Tibial nerve (tissue), 4 donors: ENCODE results near the gene KDM4C. TPM values are rescaled to one million over a fixed set of nuclear protein-coding genes. Genes with fewer than 3 reads are reported as not detected.

Experiments used
- DNase-seq, 2 donors: peaks; one replicate each; pipeline ENCODE4 v3.0.0-alpha.2; 2019; ENCODE audit warnings: low spot score in 2 of 2
- H3K27ac ChIP-seq, 4 donors: fragments of 200-600 bp; sonication (generic) in 3 of 4; one replicate each; pipeline ENCODE4 v1.5.1; 2017 to 2019; ENCODE audit warnings: mild to moderate bottlenecking in 1 of 4
- H3K27me3 ChIP-seq, 2 donors: fragments of 200-600 bp; sonication (generic) in 1 of 2; one replicate each; pipeline versions ENCODE4 v1.5.1 to v1.6.0; 2017 to 2019
- H3K36me3 ChIP-seq, 3 donors: fragments of 200-600 bp; sonication (generic); one replicate each; pipeline ENCODE4 v1.5.1; 2018 to 2019
- H3K4me1 ChIP-seq, 4 donors: fragments of 200-600 bp; sonication (generic) in 3 of 4; one replicate each; pipeline ENCODE4 v1.5.1; 2017 to 2019
- H3K4me3 ChIP-seq, 4 donors: fragments of 200-600 bp; sonication (generic) in 3 of 4; one replicate each; pipeline ENCODE4 v1.5.1; 2017 to 2019; ENCODE audit warnings: mild to moderate bottlenecking in 1 of 4, moderate library complexity in 1 of 4
- H3K9me3 ChIP-seq, 4 donors: fragments of 200-600 bp; sonication (generic) in 3 of 4; one replicate each; pipeline ENCODE4 v1.5.1; 2017 to 2019
- EP300 ChIP-seq, 2 donors: sonication (generic); formaldehyde crosslinking; IDR thresholded peaks; one replicate each; pipeline ENCODE4 v1.6.1; 2017; ENCODE audit warnings: antibody characterized with exemption in 2 of 2, mild to moderate bottlenecking in 1 of 2
- POLR2A ChIP-seq, 2 donors: fragments of 450-650 bp; IDR thresholded peaks; one replicate each; pipeline ENCODE4 v1.6.1; 2017; ENCODE audit warnings: antibody characterized with exemption in 2 of 2, mild to moderate bottlenecking in 2 of 2, moderate library complexity in 2 of 2
- WGBS, 2 donors: methylation state at CpG; one replicate each; pipeline ENCODE4 v1.1.5; 2018; 5-methylcytosine and 5-hydroxymethylcytosine counted together
- total RNA-seq, 4 donors: library from RNA; depleted of rRNA; stranded (reverse); fragments of >200 nt; gene quantifications; one replicate each; pipeline ENCODE4 v1.1.0, GENCODE V29; 2016
- TF ChIP-seq, protein P1 (sequence below), 5 experiments: fragments of 200-600 bp in 3 of 5; fragments of 450-650 bp in 2 of 5; sonication (generic) in 3 of 5; IDR thresholded peaks; one replicate each; pipeline ENCODE4 v1.5.1; 2016 to 2019; ENCODE audit warnings: antibody characterized with exemption in 5 of 5, mild to moderate bottlenecking in 3 of 5, moderate library complexity in 2 of 5

The KDM4C gene
- total RNA-seq, 4 donors from 2014 or later = 27.8 to 47.7 (median 38.1) TPM

- Histone ChIP-seq H3K36me3 (peaks cover 0 to 9% (median 0%) of the 10 kb centered on the region in 3 donors), H3K27ac (no peak overlapping the region), H3K4me3 (no peak overlapping the region), H3K9me3 (no peaks in the 10 kb centered on the region), H3K4me1 (peaks cover 0 to 24% (median 0%) of the 10 kb centered on the region in 4 donors), H3K27me3 (no peaks in the 10 kb centered on the region)
- WGBS, 2 donors = 83 to 92% methylated on average over 1 of the region's 1 CpG
- no peak for DNase-seq
- TF ChIP-seq, protein P1, sequence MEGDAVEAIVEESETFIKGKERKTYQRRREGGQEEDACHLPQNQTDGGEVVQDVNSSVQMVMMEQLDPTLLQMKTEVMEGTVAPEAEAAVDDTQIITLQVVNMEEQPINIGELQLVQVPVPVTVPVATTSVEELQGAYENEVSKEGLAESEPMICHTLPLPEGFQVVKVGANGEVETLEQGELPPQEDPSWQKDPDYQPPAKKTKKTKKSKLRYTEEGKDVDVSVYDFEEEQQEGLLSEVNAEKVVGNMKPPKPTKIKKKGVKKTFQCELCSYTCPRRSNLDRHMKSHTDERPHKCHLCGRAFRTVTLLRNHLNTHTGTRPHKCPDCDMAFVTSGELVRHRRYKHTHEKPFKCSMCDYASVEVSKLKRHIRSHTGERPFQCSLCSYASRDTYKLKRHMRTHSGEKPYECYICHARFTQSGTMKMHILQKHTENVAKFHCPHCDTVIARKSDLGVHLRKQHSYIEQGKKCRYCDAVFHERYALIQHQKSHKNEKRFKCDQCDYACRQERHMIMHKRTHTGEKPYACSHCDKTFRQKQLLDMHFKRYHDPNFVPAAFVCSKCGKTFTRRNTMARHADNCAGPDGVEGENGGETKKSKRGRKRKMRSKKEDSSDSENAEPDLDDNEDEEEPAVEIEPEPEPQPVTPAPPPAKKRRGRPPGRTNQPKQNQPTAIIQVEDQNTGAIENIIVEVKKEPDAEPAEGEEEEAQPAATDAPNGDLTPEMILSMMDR (IDR thresholded peaks at IDR 0.05) = no peak
- TF ChIP-seq EP300 (IDR thresholded peaks at IDR 0.05) (no peak), POLR2A (IDR thresholded peaks at IDR 0.05) (no peak)
These were observed 170.1 kb downstream of the KDM4C start for GRCh38 chr9:6927838-6928237.

- H3K27me3 ChIP-seq = no peaks in the 10 kb centered on the region
- DNase-seq = no peak
- H3K27ac ChIP-seq = no peak overlapping the region
- peaks cover 0 to 28% (median 0%) of the 10 kb centered on the region in 4 donors for H3K4me1 ChIP-seq
- H3K9me3 ChIP-seq = no peaks in the 10 kb centered on the region
- no peak overlapping the region for H3K4me3 ChIP-seq
- peaks cover 0 to 9% (median 0%) of the 10 kb centered on the region in 3 donors for H3K36me3 ChIP-seq
- no peak for TF ChIP-seq EP300 (IDR thresholded peaks at IDR 0.05)
- TF ChIP-seq POLR2A (IDR thresholded peaks at IDR 0.05) = no peak
- TF ChIP-seq, protein P1 (IDR thresholded peaks at IDR 0.05) = no peak
- WGBS, 2 donors = 92% methylated on average over 2 of the region's 2 CpGs
These were observed 171.1 kb downstream of the KDM4C start for GRCh38 chr9:6928863-6929262.

DNA sequence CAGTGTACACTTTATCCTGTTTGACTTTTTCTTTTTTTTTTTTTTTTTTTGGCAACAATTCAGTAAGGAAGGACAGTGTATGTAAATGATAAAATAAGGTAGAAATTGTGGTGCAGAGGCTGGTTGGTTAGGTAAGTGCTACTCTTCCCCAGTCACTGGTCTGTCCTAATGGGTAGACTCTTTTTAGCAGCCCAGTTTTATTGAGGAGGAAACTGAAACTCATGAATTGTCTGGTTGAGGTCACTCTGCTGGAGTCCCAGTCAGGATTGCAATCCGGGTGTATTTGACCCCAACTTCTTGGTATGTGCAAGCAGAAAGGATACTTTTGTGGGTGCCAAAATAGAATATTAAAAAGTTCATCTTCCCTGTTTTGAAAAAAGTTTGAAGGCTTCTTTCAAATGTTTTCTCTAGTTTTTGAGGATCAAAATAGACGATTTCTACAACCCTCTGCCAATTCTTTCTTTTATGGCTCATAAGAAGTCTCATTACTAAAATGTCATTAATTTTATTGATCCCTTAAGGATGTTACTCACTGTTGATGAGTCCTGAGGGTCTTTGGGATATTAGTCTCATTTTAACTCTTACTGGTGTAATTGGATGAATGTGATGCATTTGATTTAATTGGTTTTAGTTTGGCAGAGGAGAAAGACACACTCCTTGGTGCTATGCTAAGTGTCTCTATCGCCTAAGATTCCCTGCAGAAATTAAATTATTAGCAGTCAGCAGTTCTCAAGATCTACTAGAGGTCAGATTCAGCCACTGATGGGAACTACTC lies 171.9 kb downstream of the KDM4C start:
- no peaks in the 10 kb centered on the region for H3K27me3 ChIP-seq
- WGBS, 2 donors = 53 to 54% methylated on average over 3 of the region's 3 CpGs
- H3K36me3 ChIP-seq = peaks cover 0 to 2% (median 0%) of the 10 kb centered on the region in 3 donors
- TF ChIP-seq, protein P1 (IDR thresholded peaks at IDR 0.05) = no peak
- TF ChIP-seq EP300 (IDR thresholded peaks at IDR 0.05) (no peak), POLR2A (IDR thresholded peaks at IDR 0.05) (no peak)
- no peak overlapping the region for H3K27ac ChIP-seq
- no peaks in the 10 kb centered on the region for H3K9me3 ChIP-seq
- peaks cover 0 to 28% (median 0%) of the 10 kb centered on the region in 4 donors for H3K4me1 ChIP-seq
- DNase-seq = no peak
- H3K4me3 ChIP-seq = no peak overlapping the region

GRCh38 chr9:6930827-6931226 lies 173.1 kb downstream of the KDM4C start:
- Histone ChIP-seq H3K4me1 (peaks cover 0 to 28% (median 0%) of the 10 kb centered on the region in 4 donors), H3K9me3 (no peaks in the 10 kb centered on the region), H3K27ac (no peak overlapping the region), H3K27me3 (no peaks in the 10 kb centered on the region), H3K4me3 (no peak overlapping the region), H3K36me3 (no peaks in the 10 kb centered on the region)
- DNase-seq = no peak
- TF ChIP-seq, protein P1 (IDR thresholded peaks at IDR 0.05) = no peak
- no peak for TF ChIP-seq POLR2A (IDR thresholded peaks at IDR 0.05)
- no peak for TF ChIP-seq EP300 (IDR thresholded peaks at IDR 0.05)

DNA sequence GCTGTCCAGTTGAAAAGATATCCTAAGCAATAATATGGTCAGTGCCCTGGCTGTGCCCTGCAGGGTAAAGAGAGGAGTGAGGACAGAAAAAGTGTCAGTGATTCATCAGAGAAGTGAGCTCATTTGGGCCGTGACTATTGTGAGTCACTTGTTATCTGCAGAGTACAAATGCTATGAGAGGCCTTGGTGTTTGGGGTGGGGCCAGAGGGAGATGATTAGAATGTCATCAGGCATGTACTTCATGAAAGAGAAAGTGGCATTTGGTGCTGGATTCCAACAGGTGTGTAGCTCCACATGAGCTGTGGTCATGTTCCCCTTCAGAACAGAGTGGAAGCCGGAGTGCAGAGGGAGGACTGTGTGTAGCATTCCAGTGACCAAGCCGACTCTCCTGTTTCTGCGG lies 174.1 kb downstream of the KDM4C start:
- H3K4me3 ChIP-seq = no peak overlapping the region
- TF ChIP-seq POLR2A (IDR thresholded peaks at IDR 0.05) = no peak
- TF ChIP-seq, protein P1 (IDR thresholded peaks at IDR 0.05) = no peak
- no peak for TF ChIP-seq EP300 (IDR thresholded peaks at IDR 0.05)
- H3K27ac ChIP-seq = no peak overlapping the region
- WGBS, 2 donors = 65 to 83% methylated on average over 4 of the region's 4 CpGs
- H3K4me1 ChIP-seq = peaks cover 0 to 28% (median 0%) of the 10 kb centered on the region in 4 donors
- no peaks in the 10 kb centered on the region for H3K9me3 ChIP-seq
- no peak for DNase-seq
- no peaks in the 10 kb centered on the region for H3K27me3 ChIP-seq
- H3K36me3 ChIP-seq = no peaks in the 10 kb centered on the region
